Left renal cortex interstitium (tissue), 4 donors: ENCODE data around the gene PDZD4. TPM values are rescaled to one million over a fixed set of nuclear protein-coding genes. Genes with fewer than 3 reads are reported as not detected.

Experiments
- DNase-seq, 4 donors: peaks; one replicate each; pipeline ENCODE4 v3.0.0-alpha.2; 2013; ENCODE audit warnings: low read depth in 4 of 4, low spot score in 2 of 4, missing footprints in 1 of 4
- polyA plus RNA-seq, 4 donors: library from polyadenylated mRNA; unstranded; fragments of 120-200 nt; gene quantifications; one replicate each; pipeline ENCODE4 v1.2.1, GENCODE V29; 2013; ENCODE audit not compliant: insufficient read length in 4 of 4

Gene PDZD4
- polyA plus RNA-seq, 4 donors: 7.7 to 11.5 (median 10.1) TPM

- DNase-seq: no peak
These were observed 13.3 kb downstream of the PDZD4 start for GRCh38 chrX:153816831-153817690.

GRCh38 chrX:153814591-153815315, 15.6 kb downstream of the PDZD4 start:
- DNase-seq: no peak

- no peak for DNase-seq
These were observed 17.2 kb downstream of the PDZD4 start for GRCh38 chrX:153813161-153813560.

- no peak for DNase-seq
These were observed 18.1 kb downstream of the PDZD4 start for GRCh38 chrX:153812220-153812619.

GRCh38 chrX:153807976-153808375, 22.4 kb downstream of the PDZD4 start:
- no peak for DNase-seq

GRCh38 chrX:153806999-153807575, 23.3 kb downstream of the PDZD4 start:
- no peak for DNase-seq

GRCh38 chrX:153805436-153805835, 24.9 kb downstream of the PDZD4 start:
- no peak for DNase-seq

GRCh38 chrX:153804621-153805020, 25.7 kb downstream of the PDZD4 start:
- DNase-seq: no peak

- no peak for DNase-seq
These were observed 26.2 kb downstream of the PDZD4 start for GRCh38 chrX:153804100-153804595.

GRCh38 chrX:153803211-153804099, 26.9 kb downstream of the PDZD4 start:
- no peak for DNase-seq

GRCh38 chrX:153802513-153803045, 27.8 kb downstream of the PDZD4 start:
- DNase-seq: no peak

GRCh38 chrX:153801669-153802068, 28.7 kb downstream of the PDZD4 start:
- DNase-seq: no peak

- no peak for DNase-seq
These were observed 29.6 kb downstream of the PDZD4 start for GRCh38 chrX:153800746-153801145.

GRCh38 chrX:153800177-153800722, 30.1 kb downstream of the PDZD4 start:
- DNase-seq: no peak

GRCh38 chrX:153799326-153799725, 31.0 kb downstream of the PDZD4 start:
- no peak for DNase-seq

- no peak for DNase-seq
These were observed 32.8 kb downstream of the PDZD4 start for GRCh38 chrX:153797415-153798015.

- no peak for DNase-seq
These were observed 35.2 kb downstream of the PDZD4 start for GRCh38 chrX:153794897-153795816.
